ENCODE data around the gene RAB3GAP2. TPM values are rescaled to one million over a fixed set of nuclear protein-coding genes. Genes with fewer than 3 reads are reported as not detected.
A peak's percentile ranks its signal among the peaks of the same experiment; 100 is the strongest.
"Not testable (repeated sequence)": the region's sequence is repeated elsewhere in the genome, so short reads cannot be mapped to it uniquely, and the experiment has no call there.

Gene RAB3GAP2, protein sequence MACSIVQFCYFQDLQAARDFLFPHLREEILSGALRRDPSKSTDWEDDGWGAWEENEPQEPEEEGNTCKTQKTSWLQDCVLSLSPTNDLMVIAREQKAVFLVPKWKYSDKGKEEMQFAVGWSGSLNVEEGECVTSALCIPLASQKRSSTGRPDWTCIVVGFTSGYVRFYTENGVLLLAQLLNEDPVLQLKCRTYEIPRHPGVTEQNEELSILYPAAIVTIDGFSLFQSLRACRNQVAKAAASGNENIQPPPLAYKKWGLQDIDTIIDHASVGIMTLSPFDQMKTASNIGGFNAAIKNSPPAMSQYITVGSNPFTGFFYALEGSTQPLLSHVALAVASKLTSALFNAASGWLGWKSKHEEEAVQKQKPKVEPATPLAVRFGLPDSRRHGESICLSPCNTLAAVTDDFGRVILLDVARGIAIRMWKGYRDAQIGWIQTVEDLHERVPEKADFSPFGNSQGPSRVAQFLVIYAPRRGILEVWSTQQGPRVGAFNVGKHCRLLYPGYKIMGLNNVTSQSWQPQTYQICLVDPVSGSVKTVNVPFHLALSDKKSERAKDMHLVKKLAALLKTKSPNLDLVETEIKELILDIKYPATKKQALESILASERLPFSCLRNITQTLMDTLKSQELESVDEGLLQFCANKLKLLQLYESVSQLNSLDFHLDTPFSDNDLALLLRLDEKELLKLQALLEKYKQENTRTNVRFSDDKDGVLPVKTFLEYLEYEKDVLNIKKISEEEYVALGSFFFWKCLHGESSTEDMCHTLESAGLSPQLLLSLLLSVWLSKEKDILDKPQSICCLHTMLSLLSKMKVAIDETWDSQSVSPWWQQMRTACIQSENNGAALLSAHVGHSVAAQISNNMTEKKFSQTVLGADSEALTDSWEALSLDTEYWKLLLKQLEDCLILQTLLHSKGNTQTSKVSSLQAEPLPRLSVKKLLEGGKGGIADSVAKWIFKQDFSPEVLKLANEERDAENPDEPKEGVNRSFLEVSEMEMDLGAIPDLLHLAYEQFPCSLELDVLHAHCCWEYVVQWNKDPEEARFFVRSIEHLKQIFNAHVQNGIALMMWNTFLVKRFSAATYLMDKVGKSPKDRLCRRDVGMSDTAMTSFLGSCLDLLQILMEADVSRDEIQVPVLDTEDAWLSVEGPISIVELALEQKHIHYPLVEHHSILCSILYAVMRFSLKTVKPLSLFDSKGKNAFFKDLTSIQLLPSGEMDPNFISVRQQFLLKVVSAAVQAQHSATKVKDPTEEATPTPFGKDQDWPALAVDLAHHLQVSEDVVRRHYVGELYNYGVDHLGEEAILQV (N-terminal part only)
- 10 to 100 TPM; 49.5 to 55.4 TPM for total RNA-seq

DNA sequence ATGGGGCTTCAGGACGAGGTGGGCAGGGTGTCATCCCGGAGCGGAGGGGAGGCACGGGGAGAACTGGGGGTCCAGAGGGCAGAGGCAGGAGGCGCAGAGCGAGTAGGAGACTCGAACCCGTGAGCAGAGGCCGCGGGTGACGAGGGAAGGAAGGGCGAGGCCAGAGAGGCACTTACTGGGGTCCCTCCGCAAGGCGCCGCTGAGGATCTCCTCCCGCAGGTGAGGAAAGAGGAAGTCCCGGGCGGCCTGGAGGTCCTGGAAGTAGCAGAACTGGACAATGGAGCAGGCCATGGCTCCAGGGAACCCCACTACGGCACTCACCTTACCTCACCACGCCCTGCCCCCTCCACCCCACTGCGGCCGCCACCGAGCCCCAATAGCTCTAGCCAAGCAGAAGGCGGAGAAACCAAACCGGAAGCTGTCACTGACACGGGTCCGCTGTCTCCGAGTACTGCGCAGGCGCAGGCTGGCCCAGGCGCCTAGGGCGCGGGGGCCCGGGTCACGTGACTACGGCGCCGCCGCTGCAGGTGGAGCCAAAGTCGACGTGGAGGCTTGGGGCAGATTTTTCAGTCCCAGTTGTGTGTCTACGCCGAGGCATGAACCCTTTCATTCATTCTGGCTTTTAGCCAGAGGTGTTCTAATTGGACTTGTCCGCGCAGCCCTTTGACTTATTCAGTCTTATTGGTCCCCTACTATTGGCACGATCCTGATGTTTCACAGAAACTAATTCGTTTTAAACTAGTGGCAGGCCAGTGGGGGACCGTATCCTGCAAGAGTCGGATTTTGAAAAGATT, at the start of gene RAB3GAP2:
Gene RAB3GAP2, minus strand, starts transcription at position 407 of the 794 bp plus-strand sequence. Its CDS starts 116 bp downstream, at position 291.
- H3K36me3 Mint-ChIP-seq (ENCODE audit: low read depth), result peaks cover 18% of the 10 kb centered on the region
- CTCF ChIA-PET, result interaction anchor here (1.0 kb wide), 1 partner anchor 25 kb away, joined by 5 read pairs; no protein-coding TSS in a partner anchor

DNA sequence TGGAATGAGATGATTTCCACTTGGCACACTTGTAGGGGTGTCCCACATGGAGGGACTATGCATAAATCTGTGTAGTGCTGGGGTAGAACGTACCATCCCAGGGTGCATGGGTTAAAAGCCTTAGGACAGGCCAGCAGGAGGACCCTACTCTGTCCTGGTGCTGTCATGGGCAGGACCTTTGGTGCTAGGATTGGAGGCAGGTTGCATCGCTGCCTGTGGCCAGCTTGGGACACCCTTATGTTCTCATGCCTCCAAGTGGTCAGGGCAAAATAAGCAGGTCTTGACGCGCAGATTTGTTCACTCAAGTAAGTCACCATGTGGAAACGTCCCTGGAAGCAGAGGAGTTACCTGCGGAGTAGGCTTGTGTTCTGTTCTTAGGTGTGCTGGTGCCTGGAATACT, 49.5 kb upstream of the RAB3GAP2 start:
- no peak for DNase-seq
- CTCF ChIA-PET, result no interaction called here
- Mint-ChIP-seq H3K4me1 (no peaks in the 10 kb centered on the region), H3K4me3 (no peak overlapping the region), H3K27me3 (no peaks in the 10 kb centered on the region), H3K9me3 (no peaks in the 10 kb centered on the region), H3K36me3 (ENCODE audit: low read depth) (no peaks in the 10 kb centered on the region), H3K27ac (no peak overlapping the region)
- POLR2A ChIA-PET, result no interaction called here

More for the DNA sequence above, at the start of gene RAB3GAP2:
- Mint-ChIP-seq H3K4me3 (no peak within 1 kb of the TSS), H3K4me1 (peaks cover 18% of the 10 kb centered on the region), H3K27me3 (peaks cover 5% of the 10 kb centered on the region), H3K9me3 (peaks cover 2% of the 10 kb centered on the region), H3K27ac (no peak within 1 kb of the TSS)
- POLR2A ChIA-PET, result no interaction called here
- DNase-seq, result peak; percentile 98

GRCh38 chr1:220320709-220321108, 48.5 kb upstream of the RAB3GAP2 start:
- no peaks in the 10 kb centered on the region for H3K9me3 Mint-ChIP-seq
- POLR2A ChIA-PET, result no interaction called here

DNA sequence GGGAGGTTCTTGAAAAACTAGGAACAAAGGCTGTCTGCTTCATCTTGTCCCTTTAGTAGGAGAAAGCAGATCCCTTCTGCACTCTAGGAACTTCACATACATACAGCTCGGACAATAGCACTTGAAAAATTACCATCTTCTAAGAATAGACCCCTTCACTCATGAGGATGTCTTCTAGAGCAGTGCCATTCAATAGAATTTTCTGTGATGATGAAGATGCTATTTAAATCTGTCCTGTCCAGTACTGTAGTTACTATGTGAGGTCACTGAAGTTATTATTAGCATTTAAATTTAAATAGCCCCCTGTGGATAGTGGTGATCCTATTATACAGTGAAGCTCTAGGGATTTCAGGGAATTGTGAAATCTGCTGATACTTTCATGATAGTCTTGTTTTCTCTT, 46.4 kb upstream of the RAB3GAP2 start:
- CTCF ChIA-PET, result no interaction called here
- H3K27me3 Mint-ChIP-seq, result no peaks in the 10 kb centered on the region
- no peak overlapping the region for H3K27ac Mint-ChIP-seq
- DNase-seq, result no peak
- H3K4me3 Mint-ChIP-seq, result no peak overlapping the region
- no peaks in the 10 kb centered on the region for H3K36me3 Mint-ChIP-seq (ENCODE audit: low read depth)
- no peaks in the 10 kb centered on the region for H3K4me1 Mint-ChIP-seq
- no peaks in the 10 kb centered on the region for H3K9me3 Mint-ChIP-seq
- POLR2A ChIA-PET, result no interaction called here

More at GRCh38 chr1:220320709-220321108, 48.5 kb upstream of the RAB3GAP2 start:
- Mint-ChIP-seq H3K27me3 (no peaks in the 10 kb centered on the region), H3K27ac (no peak overlapping the region), H3K4me1 (no peaks in the 10 kb centered on the region), H3K36me3 (ENCODE audit: low read depth) (no peaks in the 10 kb centered on the region), H3K4me3 (no peak overlapping the region)
- no peak for DNase-seq
- CTCF ChIA-PET, result no interaction called here

DNA sequence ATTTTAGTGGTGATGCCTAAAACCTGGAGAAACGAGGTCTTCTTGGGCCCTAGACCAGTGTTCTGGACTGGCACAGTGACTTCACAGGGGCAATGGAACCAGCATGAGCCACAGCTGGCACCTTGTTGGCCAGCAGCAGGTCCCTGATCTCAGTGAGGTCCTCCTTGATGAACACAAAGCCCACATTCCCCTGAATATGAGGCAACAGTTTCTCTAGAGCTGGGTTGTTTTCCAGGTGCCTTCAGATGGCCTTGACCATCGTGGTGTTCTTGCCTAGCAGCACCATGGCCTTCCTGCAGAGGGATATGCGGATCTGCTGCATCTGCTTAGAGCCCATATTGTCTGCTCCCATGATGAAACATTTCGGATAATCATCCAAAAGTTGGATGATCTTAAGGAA, 44.9 kb upstream of the RAB3GAP2 start:
- CTCF ChIA-PET, result no interaction called here
- Mint-ChIP-seq H3K36me3 (ENCODE audit: low read depth) (no peaks in the 10 kb centered on the region), H3K4me1 (no peaks in the 10 kb centered on the region), H3K9me3 (no peaks in the 10 kb centered on the region), H3K27ac (no peak overlapping the region), H3K4me3 (no peak overlapping the region), H3K27me3 (no peaks in the 10 kb centered on the region)
- DNase-seq, result no peak
- POLR2A ChIA-PET, result no interaction called here

GRCh38 chr1:220316305-220316704, 44.1 kb upstream of the RAB3GAP2 start:
- H3K4me3 Mint-ChIP-seq, result no peak overlapping the region
- H3K36me3 Mint-ChIP-seq (ENCODE audit: low read depth), result no peaks in the 10 kb centered on the region
- ChIA-PET POLR2A (no interaction called here), CTCF (interaction anchor here (1.1 kb wide), 1 partner anchor 69 kb away, joined by 4 read pairs; no protein-coding TSS in a partner anchor)
- H3K27me3 Mint-ChIP-seq, result no peaks in the 10 kb centered on the region
- no peak overlapping the region for H3K27ac Mint-ChIP-seq
- H3K9me3 Mint-ChIP-seq, result no peaks in the 10 kb centered on the region
- DNase-seq, result no peak
- no peaks in the 10 kb centered on the region for H3K4me1 Mint-ChIP-seq

- ChIA-PET POLR2A (no interaction called here), CTCF (interaction anchor here (1.1 kb wide), 1 partner anchor 70 kb away, joined by 4 read pairs; no protein-coding TSS in a partner anchor)
- Mint-ChIP-seq H3K9me3 (no peaks in the 10 kb centered on the region), H3K4me3 (no peak overlapping the region), H3K27me3 (peaks cover 2% of the 10 kb centered on the region), H3K27ac (no peak overlapping the region), H3K36me3 (ENCODE audit: low read depth) (no peaks in the 10 kb centered on the region), H3K4me1 (no peaks in the 10 kb centered on the region)
- DNase-seq, result no peak
These were observed 43.0 kb upstream of the RAB3GAP2 start for GRCh38 chr1:220315070-220315839.

- no peak for DNase-seq
- ChIA-PET POLR2A (no interaction called here), CTCF (no interaction called here)
- Mint-ChIP-seq H3K36me3 (ENCODE audit: low read depth) (no peaks in the 10 kb centered on the region), H3K4me3 (no peak overlapping the region), H3K27ac (no peak overlapping the region), H3K9me3 (no peaks in the 10 kb centered on the region), H3K27me3 (peaks cover 7% of the 10 kb centered on the region), H3K4me1 (no peaks in the 10 kb centered on the region)
These were observed 41.3 kb upstream of the RAB3GAP2 start for GRCh38 chr1:220313576-220313975.

- H3K4me3 Mint-ChIP-seq; H3K36me3 Mint-ChIP-seq (ENCODE audit: low read depth); H3K4me1 Mint-ChIP-seq; H3K9me3 Mint-ChIP-seq; H3K27ac Mint-ChIP-seq; POLR2A ChIA-PET; CTCF ChIA-PET; DNase-seq: not testable (repeated sequence)
- peaks cover 10% of the 10 kb centered on the region for H3K27me3 Mint-ChIP-seq
These were observed 37.9 kb upstream of the RAB3GAP2 start for GRCh38 chr1:220310147-220310546.

DNA sequence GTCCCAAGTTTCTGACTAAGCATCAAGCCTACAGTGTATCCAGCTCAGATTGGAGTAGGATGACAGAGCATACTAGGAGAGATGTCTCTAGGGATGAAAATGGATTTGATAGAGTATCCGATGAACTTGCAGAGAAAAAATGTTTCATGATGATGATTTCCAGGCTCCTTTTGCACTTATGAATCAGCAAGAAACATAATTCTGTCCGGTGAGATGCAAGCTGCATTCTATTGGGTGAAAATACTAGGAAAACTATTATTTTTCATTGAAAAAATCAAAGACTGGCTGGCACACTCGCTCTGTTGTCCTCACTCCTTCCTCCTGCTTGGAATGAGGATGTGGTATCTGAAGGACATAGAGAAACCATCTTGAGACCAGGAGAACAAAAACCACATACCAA, 35.4 kb upstream of the RAB3GAP2 start:
- Mint-ChIP-seq H3K27ac (no peak overlapping the region), H3K36me3 (ENCODE audit: low read depth) (no peaks in the 10 kb centered on the region), H3K9me3 (no peaks in the 10 kb centered on the region), H3K27me3 (peaks cover 21% of the 10 kb centered on the region), H3K4me1 (no peaks in the 10 kb centered on the region), H3K4me3 (no peak overlapping the region)
- ChIA-PET POLR2A (no interaction called here), CTCF (no interaction called here)
- DNase-seq, result no peak

DNA sequence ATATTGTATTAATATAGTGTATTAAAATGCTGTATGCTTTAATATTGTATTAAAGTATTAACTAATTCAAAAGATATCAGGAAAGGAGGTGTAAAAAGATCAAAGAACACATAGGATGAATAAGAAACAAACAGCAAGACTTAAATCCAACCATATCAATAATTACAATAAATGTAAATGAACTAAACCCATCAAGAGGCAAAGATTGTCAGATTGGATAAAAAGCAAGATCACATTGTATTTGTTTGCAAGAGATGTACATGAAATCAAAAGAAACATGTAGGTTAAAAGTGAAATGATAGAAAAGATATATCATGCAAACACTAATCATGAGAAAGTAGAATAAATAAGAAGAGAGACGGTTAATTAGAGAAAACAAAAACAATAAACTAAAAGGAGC, 34.1 kb upstream of the RAB3GAP2 start:
- no peak overlapping the region for H3K4me3 Mint-ChIP-seq
- peaks cover 25% of the 10 kb centered on the region for H3K27me3 Mint-ChIP-seq
- ChIA-PET POLR2A (no interaction called here), CTCF (interaction anchor here (1.3 kb wide), 1 partner anchor 9 kb away, joined by 4 read pairs; no protein-coding TSS in a partner anchor)
- no peaks in the 10 kb centered on the region for H3K36me3 Mint-ChIP-seq (ENCODE audit: low read depth)
- no peak overlapping the region for H3K27ac Mint-ChIP-seq
- no peaks in the 10 kb centered on the region for H3K4me1 Mint-ChIP-seq
- no peak for DNase-seq
- no peaks in the 10 kb centered on the region for H3K9me3 Mint-ChIP-seq
